Kidney capillary endothelial cell (primary cell): Measurements from ENCODE around the gene CAPN10.

Experiments used
- DNase-seq: peaks from one replicate; pipeline ENCODE4 v3.0.0-alpha.2; 2018; ENCODE audit warnings: low spot score

CAPN10 gene

DNA sequence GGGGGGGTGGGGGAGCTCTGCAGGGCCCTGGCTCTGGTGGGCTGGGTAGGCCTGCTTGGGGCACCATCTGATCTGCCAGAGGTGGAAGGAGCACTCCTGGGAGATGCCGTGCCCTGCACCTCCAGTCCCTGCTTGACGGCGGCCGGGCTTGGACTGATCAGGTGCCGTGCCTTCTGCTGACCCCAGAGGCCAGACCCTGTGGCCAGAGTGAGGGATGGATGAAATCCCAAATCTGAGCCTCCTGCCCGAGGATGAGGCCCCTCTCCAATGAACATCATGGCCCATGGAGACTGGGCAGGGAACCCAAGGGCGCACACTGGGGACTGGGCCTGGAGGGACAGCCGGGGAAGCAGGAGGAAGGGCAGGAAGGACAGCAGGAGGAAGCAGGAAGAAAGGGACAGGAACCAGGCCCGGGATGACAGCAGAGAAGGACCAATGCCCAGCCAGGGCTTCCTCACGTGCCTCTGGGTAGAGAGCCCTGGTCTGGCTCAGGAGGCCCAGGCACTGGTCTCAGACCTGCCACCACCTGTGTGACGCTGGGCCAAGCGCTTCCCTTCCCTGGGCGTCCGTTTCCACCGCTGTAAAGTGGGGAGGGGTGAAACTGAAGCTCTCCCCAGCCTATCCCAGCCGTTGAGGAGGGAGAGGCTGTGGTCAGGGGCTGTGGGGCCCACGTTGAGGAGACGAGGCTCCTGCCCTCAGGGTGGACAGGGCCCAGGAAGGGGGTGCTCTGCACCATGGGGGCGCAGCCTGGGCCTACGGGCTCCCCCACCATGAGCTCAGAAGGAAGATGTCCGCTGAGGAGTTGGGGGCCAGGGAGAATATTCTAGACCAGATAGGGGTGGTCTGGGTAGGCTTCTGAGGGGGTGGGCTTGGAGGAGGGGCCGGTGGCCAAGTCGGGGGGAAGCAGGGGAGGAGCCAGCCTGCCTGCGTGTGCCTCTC, 37.7 kb downstream of the CAPN10 start:
- no peak for DNase-seq

GRCh38 chr2:240624950-240625621, 38.6 kb downstream of the CAPN10 start, which contains the start of gene GPR35:
Gene GPR35, plus strand, starts transcription at chr2:240625480. Its CDS starts 4,473 bp downstream, at chr2:240629953.
- DNase-seq, result no peak

DNA sequence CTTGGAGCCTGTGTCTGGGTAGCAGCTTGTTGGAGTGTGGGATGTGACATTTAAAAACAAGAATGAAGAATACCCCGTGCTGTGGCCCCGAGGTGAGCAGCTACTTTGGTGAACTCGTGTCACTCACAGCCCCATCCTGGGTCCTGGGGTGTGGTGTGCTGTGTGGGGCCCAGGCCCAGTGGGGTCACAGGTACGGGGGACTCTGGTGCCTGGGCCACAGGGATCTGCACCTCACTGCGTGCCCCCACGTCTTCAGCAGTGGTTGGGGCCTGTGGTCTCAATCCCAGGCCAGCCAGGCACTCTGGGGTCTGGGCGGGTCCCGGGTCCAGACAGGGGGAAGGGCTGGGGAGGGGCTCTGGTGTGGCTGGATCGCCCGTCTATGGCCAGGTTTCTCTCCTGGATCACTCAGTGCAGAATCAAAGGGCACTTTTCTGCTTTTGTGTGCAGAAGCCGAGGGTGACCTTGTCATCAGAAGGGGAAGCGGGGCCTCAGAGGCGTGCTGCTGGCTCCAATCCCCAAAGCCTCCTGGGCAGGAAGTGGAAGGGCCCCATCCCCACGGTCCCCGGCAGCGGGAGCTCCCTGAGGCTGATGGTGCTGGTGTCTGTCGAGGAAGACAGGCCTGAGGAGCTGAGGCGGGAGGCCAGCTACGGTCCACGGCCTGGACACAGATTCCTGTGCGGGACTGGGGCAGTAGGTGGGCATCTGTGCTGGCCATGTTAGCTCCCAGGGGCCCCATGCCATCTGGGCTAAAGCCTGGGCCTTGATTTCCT, 40.2 kb downstream of the CAPN10 start:
- no peak for DNase-seq

DNA sequence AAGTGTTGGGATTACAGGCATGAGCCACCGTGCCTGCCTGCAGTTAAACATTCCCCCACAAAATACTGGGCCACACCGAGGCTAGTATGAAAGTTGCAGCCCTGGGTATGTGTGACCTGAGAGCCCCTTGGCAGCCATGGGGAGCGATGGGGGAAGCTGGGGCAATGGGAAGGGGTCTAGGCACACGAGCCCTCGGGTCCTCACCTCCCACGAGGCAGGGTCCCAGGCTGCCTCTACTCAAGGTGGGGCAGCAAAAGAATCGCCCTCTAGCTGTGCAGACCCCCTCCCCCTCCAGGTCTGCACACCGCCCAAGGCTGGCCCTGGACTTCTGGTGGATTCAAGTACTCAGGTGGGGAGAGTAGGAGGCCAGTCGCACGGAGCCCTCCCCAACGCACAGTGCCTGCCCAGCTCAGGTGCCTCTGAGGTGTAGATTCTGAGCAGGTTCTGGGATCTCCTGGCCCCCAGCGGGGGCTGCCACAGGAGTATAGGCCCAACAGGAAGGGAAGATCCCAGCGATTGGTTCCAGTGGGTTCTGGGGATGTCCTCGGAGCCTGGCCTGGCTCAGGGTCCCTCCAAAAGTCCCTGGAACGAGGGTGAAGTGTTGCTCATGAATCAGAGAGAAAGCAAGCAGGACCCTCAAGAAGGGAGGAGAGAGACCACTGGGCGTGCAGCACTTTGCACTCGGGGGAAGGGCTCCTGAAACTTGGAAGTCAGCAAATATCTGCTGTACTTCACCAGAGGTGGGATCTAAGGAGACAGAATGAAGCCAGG, 41.4 kb downstream of the CAPN10 start:
- DNase-seq, result no peak

GRCh38 chr2:240628507-240628807, 41.9 kb downstream of the CAPN10 start:
- no peak for DNase-seq

DNA sequence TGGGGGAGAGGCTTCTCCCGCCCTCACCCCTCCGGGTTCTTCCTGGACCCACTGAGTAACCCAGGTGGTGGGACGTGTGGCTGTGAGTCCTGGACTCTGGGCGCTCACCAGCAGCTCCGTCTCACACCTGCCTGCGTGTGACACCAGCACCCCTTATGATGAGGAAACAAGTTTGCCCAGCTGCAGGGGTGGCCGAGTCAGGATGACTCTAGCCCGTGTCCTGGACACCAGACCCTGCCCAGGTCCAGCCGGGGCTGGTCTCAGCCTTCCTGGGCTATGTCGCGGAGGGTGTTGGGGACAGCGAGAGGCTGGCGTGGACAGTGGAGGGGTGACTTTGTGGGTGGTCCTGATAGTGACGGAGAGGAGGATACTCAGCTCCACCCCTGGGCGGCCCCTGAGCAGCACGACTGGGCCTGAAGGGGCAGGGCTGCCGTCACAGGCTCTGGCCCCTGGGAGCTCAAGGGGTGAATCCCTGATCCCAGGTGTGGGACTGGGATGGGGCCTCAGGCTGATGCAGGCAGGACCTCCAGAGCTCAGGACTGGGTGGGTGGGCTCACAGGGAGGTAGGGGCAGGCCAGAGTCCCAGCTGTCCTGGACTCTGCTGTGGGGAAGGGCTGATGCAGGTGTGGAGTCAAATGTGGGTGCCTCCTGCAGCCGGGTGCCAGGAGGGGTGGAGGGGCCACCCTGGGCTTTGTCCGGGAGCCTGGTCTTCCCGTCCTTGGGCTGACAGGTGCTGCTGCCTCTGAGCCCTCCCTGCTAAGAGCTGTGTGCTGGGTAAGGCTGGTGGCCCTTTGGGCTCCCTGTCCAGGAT, 42.5 kb downstream of the CAPN10 start:
- no peak for DNase-seq

- no peak for DNase-seq
Measured at GRCh38 chr2:240629619-240629967, 43.1 kb downstream of the CAPN10 start.

- DNase-seq, result no peak
Measured at GRCh38 chr2:240629968-240630770, 43.6 kb downstream of the CAPN10 start.

GRCh38 chr2:240630771-240631547, 44.4 kb downstream of the CAPN10 start:
- DNase-seq, result no peak

DNA sequence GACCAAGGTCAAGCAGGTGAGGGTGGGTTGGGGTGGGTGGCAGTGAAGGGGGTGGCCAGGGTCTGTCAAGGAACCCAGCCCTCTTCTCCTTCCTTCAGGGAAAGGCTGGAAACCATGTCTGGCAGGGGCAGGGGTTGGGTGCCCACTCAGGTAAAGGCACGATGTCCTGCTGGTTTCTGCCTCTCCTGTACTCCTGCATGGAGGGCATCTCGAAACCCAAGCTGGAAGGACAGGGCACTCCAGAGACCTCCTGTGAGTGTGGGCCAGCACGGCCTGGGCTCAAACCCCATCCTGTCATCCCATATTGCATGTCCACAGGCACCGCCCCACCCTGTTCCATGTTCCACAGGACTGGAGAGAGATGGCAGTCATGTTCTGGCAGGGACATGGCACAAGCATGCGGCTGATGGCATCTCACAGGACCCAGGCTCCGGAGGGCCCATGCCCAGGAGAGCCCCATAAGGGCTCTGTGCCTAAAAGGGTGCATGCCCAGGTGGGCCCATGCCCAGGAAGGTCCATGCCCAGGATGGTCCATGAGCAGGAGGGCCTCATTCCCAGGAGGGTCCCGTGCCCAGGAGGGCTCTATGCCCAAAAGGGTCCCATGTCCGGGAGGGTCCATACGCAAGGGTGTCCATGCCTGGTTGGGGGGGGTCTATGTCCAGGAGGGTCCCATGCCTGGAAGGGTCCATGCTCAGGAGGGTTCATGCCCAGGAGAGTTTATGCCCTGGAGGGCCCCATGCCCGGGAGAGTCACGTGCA, 45.2 kb downstream of the CAPN10 start:
- DNase-seq, result no peak

DNA sequence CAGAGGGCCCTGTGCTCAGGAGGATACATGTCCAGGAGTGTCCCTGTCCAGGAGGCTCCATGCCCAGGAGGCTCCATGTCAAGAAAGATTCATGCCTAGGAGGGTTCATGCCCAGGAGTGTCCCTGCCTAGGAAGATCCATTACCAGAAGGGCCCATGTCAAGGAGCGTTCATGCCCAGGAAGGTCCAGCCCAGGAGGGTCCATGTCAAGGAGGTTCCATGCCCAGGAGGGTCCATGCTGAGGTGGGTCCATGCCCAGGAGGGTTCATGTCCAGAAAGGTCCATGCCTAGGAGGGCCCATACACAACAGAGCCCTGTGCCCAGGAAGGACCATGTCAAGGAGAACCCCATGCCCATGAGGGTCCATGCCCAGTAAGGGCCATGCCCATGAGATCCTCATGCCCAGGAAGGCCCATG, 45.8 kb downstream of the CAPN10 start:
- no peak for DNase-seq

- DNase-seq, result no peak
Measured at GRCh38 chr2:240635121-240635997, 48.8 kb downstream of the CAPN10 start.

DNA sequence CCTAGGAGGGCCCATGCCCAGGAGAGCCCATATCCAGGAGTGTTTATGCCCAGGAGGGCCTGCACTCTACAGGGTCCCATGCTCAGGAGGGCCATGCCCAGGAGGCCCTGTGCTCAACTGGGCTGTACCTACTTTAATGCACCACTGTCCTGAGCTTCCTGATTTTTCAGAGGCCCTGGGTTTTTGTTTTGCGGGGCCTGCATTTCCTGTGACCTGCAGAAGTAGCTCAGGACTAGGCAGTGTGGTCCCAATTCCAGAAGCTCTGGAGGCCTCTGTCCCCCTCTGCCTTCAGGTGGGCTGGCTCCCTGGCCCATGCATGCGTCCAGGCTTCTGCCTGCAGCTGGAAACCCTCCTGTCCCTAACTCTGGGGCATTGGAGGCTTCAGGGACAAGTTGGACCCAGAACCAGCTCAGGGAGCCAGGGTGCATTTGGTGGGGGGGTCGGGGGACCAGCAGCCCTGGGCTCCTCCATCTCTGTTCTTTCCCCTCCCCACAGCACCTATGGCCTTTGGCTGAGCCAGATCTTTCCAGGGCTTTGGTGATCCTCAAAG, 49.5 kb downstream of the CAPN10 start:
- DNase-seq, result no peak

DNA sequence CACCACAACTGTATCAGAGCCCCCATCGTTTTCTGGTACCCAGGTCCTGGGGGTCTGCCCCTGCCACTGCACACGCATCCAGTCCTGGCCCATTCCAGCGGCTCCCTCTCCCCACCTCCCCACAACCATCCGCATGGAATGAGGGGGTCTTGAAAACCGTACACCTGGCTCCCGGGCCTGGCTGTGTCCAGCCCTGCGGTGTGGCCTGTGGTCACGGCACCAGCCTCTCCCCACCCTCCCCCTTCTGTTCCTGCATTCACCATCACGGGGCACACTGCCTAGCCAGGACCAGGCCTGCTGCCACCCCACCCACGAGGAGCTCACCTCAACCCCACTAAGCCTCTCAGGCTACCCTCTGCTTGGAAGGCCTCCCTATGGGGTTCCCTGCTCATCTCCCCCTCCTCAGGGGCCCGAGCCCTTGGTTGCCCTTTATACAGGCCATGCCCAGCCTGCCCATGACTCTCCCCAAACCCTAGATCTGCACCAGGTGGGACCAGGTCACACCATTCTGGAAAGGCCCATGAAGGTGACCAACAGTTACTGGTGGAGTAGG, 50.1 kb downstream of the CAPN10 start:
- no peak for DNase-seq

- DNase-seq, result no peak
Measured at GRCh38 chr2:240637116-240637900, 50.8 kb downstream of the CAPN10 start.

DNA sequence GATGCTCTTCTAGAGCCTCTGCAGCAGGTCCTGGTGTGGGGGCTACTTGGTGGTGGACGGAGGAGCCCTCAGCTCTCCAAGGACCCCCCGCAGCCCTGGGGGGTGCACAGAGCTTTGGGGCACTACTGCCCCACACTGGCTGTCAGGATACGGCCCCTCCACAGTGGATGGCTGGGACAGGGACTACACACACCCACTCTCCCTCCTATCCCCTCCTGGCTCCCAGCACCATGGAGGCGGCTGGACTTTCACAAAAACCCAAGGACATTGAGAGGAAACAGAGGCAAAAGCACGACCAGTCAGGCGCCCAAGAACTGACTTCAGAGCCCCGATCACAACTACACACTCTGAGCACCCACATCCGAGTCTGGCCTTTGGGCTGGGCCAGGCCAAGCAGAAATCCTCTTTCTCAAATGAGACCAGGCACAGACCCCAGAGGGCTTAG, 51.4 kb downstream of the CAPN10 start:
- DNase-seq, result no peak
